Chondrocyte (in vitro differentiated cells): ENCODE measurements around the gene CPNE7. TPM values are rescaled to one million over a fixed set of nuclear protein-coding genes. Genes with fewer than 3 reads are reported as not detected.

Experiments
- DNase-seq: peaks from one replicate; pipeline ENCODE4 v3.0.0; 2021; ENCODE audit warnings: mixed read lengths, low spot score
- H3K27ac Mint-ChIP-seq: one replicate; pipeline ENCODE4 v1.8.0; 2021; ENCODE audit warnings: mild to moderate bottlenecking, moderate library complexity, mixed read lengths; ENCODE audit not compliant: unreplicated experiment
- H3K27me3 Mint-ChIP-seq: 2 replicates; pipeline ENCODE4 v1.8.0; 2021; ENCODE audit warnings: low read depth, mixed read lengths
- H3K36me3 Mint-ChIP-seq: 2 replicates; pipeline ENCODE4 v1.8.0; 2021; ENCODE audit warnings: low read depth, mixed read lengths
- H3K4me1 Mint-ChIP-seq: 2 replicates; pipeline ENCODE4 v1.8.0; 2021; ENCODE audit warnings: low read depth, mild to moderate bottlenecking, mixed read lengths
- H3K4me3 Mint-ChIP-seq: one replicate; pipeline ENCODE4 v1.8.0; 2021; ENCODE audit warnings: mild to moderate bottlenecking, moderate library complexity, mixed read lengths; ENCODE audit not compliant: unreplicated experiment
- H3K9me3 Mint-ChIP-seq: 2 replicates; pipeline ENCODE4 v1.8.0; 2021; ENCODE audit warnings: low read depth, mixed read lengths
- total RNA-seq: library from RNA; stranded (reverse); gene quantifications from 3 replicates; pipeline ENCODE4 v1.2.1, GENCODE V29; 2021
- TF ChIP-seq, protein P1 (sequence below): fragments of 200-600 bp; sonication (generic); IDR thresholded peaks from 2 replicates; pipeline ENCODE4 v1.5.0; 2021; ENCODE audit warnings: antibody characterized with exemption, mild to moderate bottlenecking, moderate library complexity

Gene CPNE7
- total RNA-seq, 1 donor from 2014 or later = 15.5 TPM

DNA sequence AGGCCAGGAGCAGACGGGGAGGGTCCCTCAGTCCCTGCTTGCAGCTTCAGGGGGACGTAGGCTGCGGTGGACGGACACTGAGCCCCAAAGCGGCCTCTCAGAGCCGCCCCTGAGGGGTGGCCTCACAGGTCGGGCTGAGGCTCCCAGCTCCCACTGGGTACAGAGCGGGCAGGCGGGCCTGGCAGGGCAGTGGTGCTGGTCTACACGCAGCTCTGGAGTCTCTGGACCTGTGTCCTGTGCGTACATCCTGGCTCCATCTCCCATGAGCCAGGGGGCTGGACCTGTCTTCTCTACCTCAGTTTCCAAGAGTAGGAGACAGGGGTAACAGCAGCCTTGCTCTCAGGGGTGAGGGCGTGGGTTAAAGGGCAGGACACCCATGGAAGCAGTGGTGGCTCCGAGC, 39.6 kb downstream of the CPNE7 start:
- Mint-ChIP-seq H3K36me3 (no peaks in the 10 kb centered on the region), H3K27me3 (no peaks in the 10 kb centered on the region), H3K27ac (no peak overlapping the region), H3K4me1 (peaks cover 3% of the 10 kb centered on the region), H3K4me3 (no peak overlapping the region), H3K9me3 (no peaks in the 10 kb centered on the region)
- TF ChIP-seq, protein P1, sequence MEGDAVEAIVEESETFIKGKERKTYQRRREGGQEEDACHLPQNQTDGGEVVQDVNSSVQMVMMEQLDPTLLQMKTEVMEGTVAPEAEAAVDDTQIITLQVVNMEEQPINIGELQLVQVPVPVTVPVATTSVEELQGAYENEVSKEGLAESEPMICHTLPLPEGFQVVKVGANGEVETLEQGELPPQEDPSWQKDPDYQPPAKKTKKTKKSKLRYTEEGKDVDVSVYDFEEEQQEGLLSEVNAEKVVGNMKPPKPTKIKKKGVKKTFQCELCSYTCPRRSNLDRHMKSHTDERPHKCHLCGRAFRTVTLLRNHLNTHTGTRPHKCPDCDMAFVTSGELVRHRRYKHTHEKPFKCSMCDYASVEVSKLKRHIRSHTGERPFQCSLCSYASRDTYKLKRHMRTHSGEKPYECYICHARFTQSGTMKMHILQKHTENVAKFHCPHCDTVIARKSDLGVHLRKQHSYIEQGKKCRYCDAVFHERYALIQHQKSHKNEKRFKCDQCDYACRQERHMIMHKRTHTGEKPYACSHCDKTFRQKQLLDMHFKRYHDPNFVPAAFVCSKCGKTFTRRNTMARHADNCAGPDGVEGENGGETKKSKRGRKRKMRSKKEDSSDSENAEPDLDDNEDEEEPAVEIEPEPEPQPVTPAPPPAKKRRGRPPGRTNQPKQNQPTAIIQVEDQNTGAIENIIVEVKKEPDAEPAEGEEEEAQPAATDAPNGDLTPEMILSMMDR = no peak
- DNase-seq = no peak

- H3K27ac Mint-ChIP-seq = no peak overlapping the region
- no peaks in the 10 kb centered on the region for H3K27me3 Mint-ChIP-seq
- TF ChIP-seq, protein P1 = peak; percentile 86
- H3K9me3 Mint-ChIP-seq = no peaks in the 10 kb centered on the region
- no peak overlapping the region for H3K4me3 Mint-ChIP-seq
- no peak for DNase-seq
- peaks cover 3% of the 10 kb centered on the region for H3K4me1 Mint-ChIP-seq
- H3K36me3 Mint-ChIP-seq = no peaks in the 10 kb centered on the region
Measured at GRCh38 chr16:89615596-89616090, 40.1 kb downstream of the CPNE7 start.

- DNase-seq = no peak
- H3K9me3 Mint-ChIP-seq = no peaks in the 10 kb centered on the region
- TF ChIP-seq, protein P1 = no peak
- no peak overlapping the region for H3K4me3 Mint-ChIP-seq
- H3K36me3 Mint-ChIP-seq = no peaks in the 10 kb centered on the region
- no peak overlapping the region for H3K27ac Mint-ChIP-seq
- no peaks in the 10 kb centered on the region for H3K27me3 Mint-ChIP-seq
- peaks cover 3% of the 10 kb centered on the region for H3K4me1 Mint-ChIP-seq
Measured at GRCh38 chr16:89616623-89617022, 41.1 kb downstream of the CPNE7 start.

DNA sequence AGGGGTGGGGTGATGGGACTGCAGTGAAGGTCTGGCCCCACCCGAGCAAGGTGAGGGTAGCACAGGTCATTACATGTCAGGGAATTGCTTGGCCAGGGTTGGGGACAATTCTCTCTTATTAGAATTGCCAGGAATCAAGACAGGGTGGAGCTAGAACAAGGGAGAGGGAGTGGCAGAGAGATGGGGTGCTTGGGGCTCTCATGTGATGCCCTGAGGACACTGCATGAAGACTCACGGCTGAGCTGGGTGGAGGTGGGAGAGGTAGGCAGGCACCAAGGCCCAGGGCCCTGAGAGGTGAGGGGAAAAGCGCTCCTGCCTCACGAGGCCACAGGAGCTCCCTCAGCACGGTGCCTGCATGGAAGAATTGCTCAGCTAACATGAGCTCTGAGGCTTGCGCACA, 41.5 kb downstream of the CPNE7 start:
- Mint-ChIP-seq H3K36me3 (no peaks in the 10 kb centered on the region), H3K27ac (no peak overlapping the region)
- DNase-seq = no peak

GRCh38 chr16:89618109-89618998, 42.8 kb downstream of the CPNE7 start:
- no peak for DNase-seq
- Mint-ChIP-seq H3K36me3 (no peaks in the 10 kb centered on the region), H3K4me3 (no peak overlapping the region), H3K4me1 (peaks cover 1% of the 10 kb centered on the region), H3K27me3 (peaks cover 4% of the 10 kb centered on the region), H3K9me3 (no peaks in the 10 kb centered on the region), H3K27ac (no peak overlapping the region)
- TF ChIP-seq, protein P1 = no peak

More for the DNA sequence above, 41.5 kb downstream of the CPNE7 start:
- Mint-ChIP-seq H3K9me3 (no peaks in the 10 kb centered on the region), H3K4me3 (no peak overlapping the region), H3K4me1 (peaks cover 3% of the 10 kb centered on the region), H3K27me3 (no peaks in the 10 kb centered on the region)
- TF ChIP-seq, protein P1 = no peak
